HG02678 (cell line): ENCODE data around the gene MINDY4.
A peak's percentile ranks its signal among the peaks of the same experiment; 100 is the strongest.

ENCODE experiments used
- ATAC-seq: cut with Tn5 transposase; IDR thresholded peaks from one replicate; pipeline ENCODE4 v1.9.1; 2021; ENCODE audit warnings: mild to moderate bottlenecking, moderate library complexity; ENCODE audit not compliant: unreplicated experiment

The MINDY4 gene

GRCh38 chr7:30741289-30741688, 29.9 kb upstream of the MINDY4 start:
- ATAC-seq = no peak

- ATAC-seq = no peak
Observed at GRCh38 chr7:30743371-30744074, 27.7 kb upstream of the MINDY4 start.

- ATAC-seq = no peak
Observed at GRCh38 chr7:30744075-30744417, 27.2 kb upstream of the MINDY4 start.

GRCh38 chr7:30745261-30745941, 25.8 kb upstream of the MINDY4 start:
- ATAC-seq = no peak

GRCh38 chr7:30750010-30750409, 21.2 kb upstream of the MINDY4 start:
- ATAC-seq = no peak

- ATAC-seq = no peak
Observed at GRCh38 chr7:30750683-30751650, 20.2 kb upstream of the MINDY4 start.

- ATAC-seq = no peak
Observed at GRCh38 chr7:30751696-30752273, 19.4 kb upstream of the MINDY4 start, which contains the start of gene INMT. INMT (plus strand) TSS chr7:30752135; CDS start chr7:30752151, 16 bp downstream.

- ATAC-seq = no peak
Observed at GRCh38 chr7:30752484-30752883, 18.7 kb upstream of the MINDY4 start.

GRCh38 chr7:30752979-30753378, 18.2 kb upstream of the MINDY4 start:
- no peak for ATAC-seq

- ATAC-seq = no peak
Observed at GRCh38 chr7:30754315-30754877, 16.8 kb upstream of the MINDY4 start.

- no peak for ATAC-seq
Observed at GRCh38 chr7:30755384-30756154, 15.6 kb upstream of the MINDY4 start.

- no peak for ATAC-seq
Observed at GRCh38 chr7:30757342-30757692, 13.9 kb upstream of the MINDY4 start.

- ATAC-seq = no peak
Observed at GRCh38 chr7:30760514-30761213, 10.6 kb upstream of the MINDY4 start.

- no peak for ATAC-seq
Observed at GRCh38 chr7:30761214-30762156, 9.7 kb upstream of the MINDY4 start.

- peak; percentile 83 for ATAC-seq
Observed at GRCh38 chr7:30764030-30764975, 6.9 kb upstream of the MINDY4 start.

- ATAC-seq = no peak
Observed at GRCh38 chr7:30765408-30765807, 5.8 kb upstream of the MINDY4 start.

GRCh38 chr7:30770845-30771173, 408 bp upstream of the MINDY4 start:
- no peak for ATAC-seq
